T1000 (cell line): ENCODE results near the gene ATP9A.
"Not testable (repeated sequence)": the region's sequence is repeated elsewhere in the genome, so short reads cannot be mapped to it uniquely, and the experiment has no call there.

ENCODE experiments used
- DNase-seq: peaks from one replicate; lab custom pipeline; 2025; ENCODE audit warnings: mixed read lengths; lab: John Stamatoyannopoulos, UW

The ATP9A gene

GRCh38 chr20:51753220-51753619 is 15.0 kb downstream of the ATP9A start:
- DNase-seq: not testable (repeated sequence)

GRCh38 chr20:51752343-51752951 is 15.7 kb downstream of the ATP9A start:
- DNase-seq: no peak

- no peak for DNase-seq
Observed at GRCh38 chr20:51750770-51751388, 17.3 kb downstream of the ATP9A start.

- DNase-seq: peak; percentile 87
Observed at GRCh38 chr20:51750037-51750769, 18.0 kb downstream of the ATP9A start.

- peak; percentile 66 for DNase-seq
Observed at GRCh38 chr20:51749674-51750036, 18.5 kb downstream of the ATP9A start.

- DNase-seq: no peak
Observed at GRCh38 chr20:51747182-51747911, 20.8 kb downstream of the ATP9A start.

GRCh38 chr20:51745804-51746203 is 22.4 kb downstream of the ATP9A start:
- no peak for DNase-seq

- DNase-seq: no peak
Observed at GRCh38 chr20:51740838-51741237, 27.4 kb downstream of the ATP9A start.

GRCh38 chr20:51740308-51740707 is 27.9 kb downstream of the ATP9A start:
- not testable (repeated sequence) for DNase-seq

GRCh38 chr20:51739722-51740249 is 28.4 kb downstream of the ATP9A start:
- no peak for DNase-seq

GRCh38 chr20:51738877-51739447 is 29.2 kb downstream of the ATP9A start:
- DNase-seq: no peak

- DNase-seq: not testable (repeated sequence)
Observed at GRCh38 chr20:51738261-51738660, 29.9 kb downstream of the ATP9A start.

GRCh38 chr20:51736947-51737346 is 31.2 kb downstream of the ATP9A start:
- DNase-seq: no peak

GRCh38 chr20:51735728-51736600 is 32.2 kb downstream of the ATP9A start:
- peak; percentile 12 for DNase-seq

GRCh38 chr20:51734876-51735720 is 33.1 kb downstream of the ATP9A start:
- DNase-seq: no peak

GRCh38 chr20:51733070-51733469 is 35.1 kb downstream of the ATP9A start:
- DNase-seq: no peak

GRCh38 chr20:51732096-51732791 is 35.9 kb downstream of the ATP9A start:
- no peak for DNase-seq

- no peak for DNase-seq
Observed at GRCh38 chr20:51731731-51732095, 36.5 kb downstream of the ATP9A start.

GRCh38 chr20:51729771-51730170 is 38.4 kb downstream of the ATP9A start:
- no peak for DNase-seq
